Measurements from ENCODE around the gene VTI1B.

Gene VTI1B

DNA sequence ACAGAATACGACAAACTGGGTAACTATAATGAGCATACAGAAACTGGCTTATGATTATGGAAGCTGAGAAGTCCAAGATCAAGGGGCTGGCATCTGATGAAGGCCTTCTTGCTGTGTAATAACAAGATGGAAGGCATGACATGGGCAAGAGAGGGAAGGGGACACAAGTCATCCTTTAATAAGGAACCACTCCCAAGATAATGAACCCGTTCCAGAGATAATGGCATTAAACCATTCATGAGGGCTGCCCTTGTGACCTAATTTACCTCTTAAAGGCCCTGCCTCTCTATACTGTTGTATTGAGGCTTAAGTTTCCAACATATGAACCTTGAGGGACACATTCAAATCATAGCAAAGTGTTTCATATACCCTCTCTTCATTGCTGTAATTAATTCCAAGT lies 4.6 kb upstream of the VTI1B start:
- no peak for DNase-seq (ENCODE audit: low read depth in 2 of 2)

DNA sequence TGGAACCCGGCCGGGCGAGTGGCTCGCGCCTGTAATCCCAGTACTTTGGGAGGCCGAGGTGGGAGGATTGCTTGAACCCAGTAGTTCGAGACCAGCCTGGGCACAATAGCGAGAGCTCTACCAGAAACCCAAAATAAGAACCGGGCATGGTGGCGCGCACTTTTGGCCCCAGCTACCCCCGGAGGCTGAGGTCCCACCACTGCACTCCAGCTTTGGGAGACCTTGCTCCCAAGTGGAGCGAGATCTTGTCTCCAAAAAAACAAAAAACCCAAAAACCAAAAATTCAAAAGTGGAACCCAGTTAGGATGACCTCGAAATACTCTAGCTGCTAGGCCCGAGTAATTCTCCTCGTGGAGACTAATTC lies 769 bp upstream of the VTI1B start:
- DNase-seq (ENCODE audit: low read depth in 2 of 2), result no peak

DNA sequence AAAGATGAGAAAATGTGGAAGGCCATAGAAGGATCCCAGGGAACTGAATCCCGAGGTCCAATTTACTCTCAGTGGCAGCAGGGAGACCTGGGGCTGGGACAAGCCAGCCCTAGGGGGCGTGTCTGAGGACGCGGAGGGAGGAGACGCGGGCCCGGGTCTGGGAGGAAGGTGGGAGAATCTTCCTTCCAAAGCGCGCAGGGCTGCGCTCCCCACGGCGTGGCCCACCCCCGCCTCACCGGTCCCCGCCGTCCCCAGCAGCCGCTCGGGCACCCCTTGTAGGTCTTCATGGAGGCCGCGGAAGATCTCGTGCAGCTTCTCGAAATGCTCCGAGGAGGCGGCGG lies 323 bp downstream of the VTI1B start:
- DNase-seq (ENCODE audit: low read depth in 2 of 2), result no peak

DNA sequence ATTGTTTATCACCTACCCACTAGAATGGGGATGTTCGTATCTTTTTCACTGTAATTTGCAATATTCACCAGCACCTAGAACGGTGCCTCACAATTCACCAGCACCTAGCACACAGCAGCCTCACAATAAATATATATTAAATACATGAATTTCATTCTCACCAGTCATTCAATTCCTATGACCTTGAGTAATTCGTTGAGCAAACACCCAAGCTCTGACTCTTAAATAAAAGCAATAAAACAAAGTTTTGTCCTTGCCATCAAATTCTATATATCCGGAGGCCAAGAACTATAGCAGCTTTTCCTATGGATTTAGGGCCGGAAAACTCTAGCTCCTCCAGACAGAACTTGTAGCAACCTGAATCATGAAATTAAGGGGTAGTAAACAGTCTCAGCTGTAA lies 981 bp downstream of the VTI1B start:
- no peak for DNase-seq (ENCODE audit: low read depth in 2 of 2)

DNA sequence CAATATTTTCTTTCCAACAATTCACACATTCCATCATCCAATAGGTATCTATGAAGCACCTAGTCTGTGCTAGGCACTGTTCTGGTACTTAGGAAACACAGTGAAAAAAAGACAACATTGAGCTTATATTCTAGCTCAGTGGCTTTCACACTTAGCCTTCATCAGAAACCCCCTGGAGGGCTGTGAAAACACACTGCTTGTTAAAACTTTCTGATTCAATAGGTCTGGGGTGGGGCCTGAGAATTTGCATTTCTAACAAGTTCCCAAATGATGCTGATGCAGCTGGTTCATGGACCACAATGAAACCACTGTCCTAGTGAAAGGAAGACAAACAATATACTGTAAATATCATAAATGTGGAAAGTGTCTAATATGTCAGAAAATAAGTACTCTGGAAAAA lies 5.9 kb downstream of the VTI1B start:
- DNase-seq (ENCODE audit: low read depth in 2 of 2), result no peak

DNA sequence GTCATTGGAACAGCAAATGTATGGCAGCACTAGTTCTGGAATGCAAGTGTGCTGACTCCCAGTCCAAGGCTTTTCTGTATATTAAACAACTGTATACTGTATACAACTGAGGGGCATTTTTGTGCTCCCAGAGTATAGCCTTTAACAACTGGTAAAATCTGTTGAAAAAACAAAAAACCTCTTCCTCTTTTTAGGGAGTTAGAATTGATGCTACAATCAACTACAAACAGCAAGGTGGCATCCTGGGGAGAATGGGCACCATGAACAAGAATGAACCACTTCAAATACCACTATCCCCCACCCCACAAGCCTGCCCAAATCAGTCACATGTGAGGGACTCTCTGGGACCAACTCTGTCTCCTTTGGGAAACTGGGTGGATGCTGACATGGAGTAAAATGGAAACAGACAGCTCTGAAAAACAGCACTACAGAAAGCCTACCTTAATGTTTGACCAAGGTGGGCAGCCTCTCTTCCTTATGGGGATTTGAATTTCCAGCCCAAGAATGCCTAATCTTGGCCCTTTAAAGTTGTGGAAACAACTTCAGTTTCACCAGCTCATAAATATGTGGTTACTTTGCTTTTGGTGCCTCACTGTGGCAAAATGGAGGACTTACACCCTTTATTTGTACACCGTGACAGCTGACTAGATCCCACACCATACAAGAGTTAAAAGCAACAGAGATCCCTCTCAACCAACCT lies 7.5 kb downstream of the VTI1B start:
- no peak for DNase-seq (ENCODE audit: low read depth in 2 of 2)

DNA sequence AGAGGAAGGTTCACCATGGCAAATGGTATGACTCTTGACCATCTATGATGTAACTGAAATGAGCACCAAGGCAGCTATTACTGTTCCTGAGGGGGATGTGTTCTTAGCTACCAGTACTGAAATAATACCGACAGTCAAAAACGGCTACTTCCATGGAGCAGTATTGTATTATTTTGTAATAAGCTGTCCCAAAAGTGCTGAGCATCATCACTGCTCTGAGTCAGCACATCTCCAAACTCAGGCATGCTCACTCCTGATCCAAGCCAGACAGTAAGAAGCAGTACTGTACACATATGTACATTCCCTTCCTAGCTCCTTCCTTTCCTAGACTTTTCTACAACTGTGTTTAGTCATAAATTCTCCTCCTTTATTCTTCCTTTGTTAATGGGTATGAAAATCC lies 8.6 kb downstream of the VTI1B start:
- no peak for DNase-seq (ENCODE audit: low read depth in 2 of 2)

DNA sequence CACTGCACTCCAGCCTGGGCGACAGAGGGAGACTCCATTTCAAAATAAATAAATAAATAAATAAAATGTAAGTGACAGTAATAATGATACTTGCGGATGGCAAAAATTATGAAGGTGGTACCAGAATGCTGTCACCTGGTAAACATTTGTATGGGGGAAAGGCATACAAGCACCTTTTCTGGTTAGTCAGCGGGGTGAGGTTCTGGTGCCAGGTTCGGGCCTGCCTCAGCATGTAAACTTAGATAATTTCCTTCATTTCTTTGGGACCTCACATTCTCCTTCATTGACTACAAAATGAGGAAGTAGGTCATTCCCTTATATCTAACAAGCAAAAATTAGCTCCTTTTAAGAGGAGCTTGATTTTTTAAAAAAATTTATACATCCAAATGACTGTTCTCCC lies 10.8 kb downstream of the VTI1B start:
- DNase-seq (ENCODE audit: low read depth in 2 of 2), result no peak

DNA sequence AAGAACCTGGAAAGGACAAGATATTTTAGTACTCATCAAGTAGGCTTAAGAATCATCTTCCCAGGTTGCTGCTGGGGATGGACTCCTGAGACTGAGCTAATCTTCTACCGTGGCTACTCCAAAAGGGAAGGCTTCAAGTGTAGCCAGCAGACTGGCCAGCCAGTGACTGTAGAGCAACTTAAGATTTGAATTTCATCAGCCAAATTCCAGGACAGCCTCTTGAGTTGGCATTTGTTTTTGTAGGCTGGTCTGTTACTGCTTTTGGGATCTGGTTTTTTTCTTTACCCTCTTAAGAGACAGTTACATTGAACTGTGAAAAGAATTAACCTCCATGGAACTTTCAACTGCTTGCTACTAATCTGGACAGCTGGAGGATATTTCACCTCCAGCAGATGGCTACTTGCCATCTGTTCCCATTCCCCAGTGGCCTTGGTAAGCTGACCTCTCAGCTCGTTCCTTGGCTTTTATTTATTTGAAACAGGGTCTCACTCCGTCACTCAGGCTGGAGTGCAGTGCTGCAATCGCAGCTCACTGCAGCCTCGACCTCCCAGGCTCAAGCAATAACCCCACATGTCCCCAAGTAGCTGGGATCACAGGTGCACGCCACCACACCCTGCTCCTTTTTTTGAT lies 20.7 kb downstream of the VTI1B start:
- no peak for DNase-seq (ENCODE audit: low read depth in 2 of 2)

DNA sequence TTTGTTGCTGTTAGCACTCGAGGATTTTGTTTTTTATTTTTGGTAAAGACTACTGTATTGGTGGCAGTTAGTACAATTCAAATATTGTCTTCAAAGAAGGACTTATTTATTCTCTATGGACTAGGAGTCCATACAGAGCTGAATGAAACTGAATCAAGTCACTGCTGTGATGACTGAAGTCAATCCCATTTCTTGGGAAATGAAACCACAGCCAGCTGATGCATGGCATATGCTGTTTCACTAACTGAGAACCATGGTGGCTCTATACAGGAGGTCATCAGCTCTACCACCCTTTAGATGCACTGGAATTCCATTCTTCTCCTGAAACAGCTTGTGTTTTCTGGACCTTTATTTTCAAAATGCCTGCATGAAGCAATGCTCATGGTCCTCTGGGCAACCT lies 22.2 kb downstream of the VTI1B start:
- no peak for DNase-seq (ENCODE audit: low read depth in 2 of 2)

DNA sequence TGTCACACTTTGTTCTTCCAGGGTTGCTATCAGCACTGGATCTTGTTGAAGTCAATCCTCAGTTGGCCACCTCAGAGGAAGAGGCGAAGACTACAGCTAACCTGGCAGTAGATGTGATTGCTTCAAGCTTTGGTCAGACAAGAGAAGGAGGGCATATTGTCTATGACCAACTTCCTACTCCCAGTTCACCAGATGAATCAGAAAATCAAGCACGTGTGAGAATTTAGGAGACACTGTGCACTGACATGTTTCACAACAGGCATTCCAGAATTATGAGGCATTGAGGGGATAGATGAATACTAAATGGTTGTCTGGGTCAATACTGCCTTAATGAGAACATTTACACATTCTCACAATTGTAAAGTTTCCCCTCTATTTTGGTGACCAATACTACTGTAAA lies 23.7 kb downstream of the VTI1B start:
- DNase-seq (ENCODE audit: low read depth in 2 of 2), result no peak

DNA sequence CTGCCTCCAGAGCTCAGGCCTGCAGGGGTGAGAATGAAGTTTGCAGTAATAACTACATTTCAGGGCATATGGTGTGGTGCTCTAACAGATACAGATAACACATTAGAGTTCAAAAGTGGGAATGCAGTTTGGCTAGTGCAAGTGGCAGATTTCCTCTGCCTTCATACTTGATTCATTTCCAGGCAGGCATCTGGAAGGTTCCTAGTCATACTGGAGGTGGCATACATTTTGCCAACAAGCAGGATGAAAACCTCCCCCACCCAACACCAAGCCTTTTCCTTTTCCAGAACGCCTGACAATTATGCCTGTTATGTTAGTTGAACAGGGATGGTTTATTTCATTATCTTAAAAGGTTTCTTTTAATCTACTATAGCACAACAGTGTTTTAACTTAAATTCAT lies 24.3 kb downstream of the VTI1B start:
- DNase-seq (ENCODE audit: low read depth in 2 of 2), result no peak

DNA sequence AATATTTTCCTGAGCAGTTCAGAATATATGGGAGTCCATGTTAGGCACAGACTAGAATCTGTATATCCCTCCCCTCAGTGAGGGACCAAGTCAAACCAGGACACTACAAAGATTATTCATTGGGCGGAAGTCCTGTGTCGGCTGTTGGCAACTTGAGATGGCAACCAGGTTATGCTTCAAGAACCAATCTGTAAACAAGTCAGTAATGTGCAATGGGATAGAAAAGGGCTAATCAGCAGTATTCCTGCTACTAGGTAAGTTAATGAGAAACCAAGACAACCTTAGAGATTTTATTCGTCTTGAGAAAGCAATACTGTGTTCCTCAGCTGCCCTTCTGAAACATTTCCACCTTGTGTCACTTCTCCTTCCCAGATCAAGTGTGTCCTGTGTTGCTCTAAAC lies 28.3 kb downstream of the VTI1B start:
- DNase-seq (ENCODE audit: low read depth in 2 of 2), result no peak

DNA sequence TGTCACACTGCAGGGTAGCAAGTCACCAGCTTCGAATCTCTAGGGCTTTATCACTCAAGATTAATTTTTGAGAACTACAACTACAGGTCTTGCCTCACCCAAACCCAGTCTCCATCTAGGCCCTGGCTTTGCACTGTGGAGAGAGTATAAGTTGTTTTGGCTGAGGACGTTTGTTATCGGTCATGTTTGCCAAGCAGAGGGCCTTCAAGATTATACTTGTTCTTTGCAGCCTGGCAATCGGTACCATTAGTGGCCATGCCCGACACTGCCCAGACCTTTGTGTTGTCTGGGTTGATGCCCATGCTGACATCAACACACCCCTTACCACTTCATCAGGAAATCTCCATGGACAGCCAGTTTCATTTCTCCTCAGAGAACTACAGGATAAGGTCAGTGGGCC lies 29.0 kb downstream of the VTI1B start:
- no peak for DNase-seq (ENCODE audit: low read depth in 2 of 2)

DNA sequence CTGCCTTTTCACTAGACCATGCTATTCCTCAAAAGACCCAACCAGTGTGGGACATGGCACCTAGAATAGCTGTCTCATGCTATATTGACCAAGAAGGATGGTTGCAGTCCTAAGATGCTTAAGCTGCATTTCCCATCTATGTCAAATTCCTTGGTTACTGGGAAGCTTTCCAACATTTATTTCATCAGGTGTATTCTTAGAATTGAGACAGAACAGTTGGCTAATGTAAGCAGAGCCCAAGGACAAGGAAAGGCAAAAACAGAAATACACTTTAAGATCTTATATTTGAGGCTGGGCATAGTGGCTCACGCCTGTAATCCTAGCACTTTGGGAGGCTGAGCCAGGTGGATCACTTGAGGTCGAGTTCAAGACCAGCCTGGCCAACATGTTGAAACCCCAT lies 30.0 kb downstream of the VTI1B start:
- DNase-seq (ENCODE audit: low read depth in 2 of 2), result no peak

DNA sequence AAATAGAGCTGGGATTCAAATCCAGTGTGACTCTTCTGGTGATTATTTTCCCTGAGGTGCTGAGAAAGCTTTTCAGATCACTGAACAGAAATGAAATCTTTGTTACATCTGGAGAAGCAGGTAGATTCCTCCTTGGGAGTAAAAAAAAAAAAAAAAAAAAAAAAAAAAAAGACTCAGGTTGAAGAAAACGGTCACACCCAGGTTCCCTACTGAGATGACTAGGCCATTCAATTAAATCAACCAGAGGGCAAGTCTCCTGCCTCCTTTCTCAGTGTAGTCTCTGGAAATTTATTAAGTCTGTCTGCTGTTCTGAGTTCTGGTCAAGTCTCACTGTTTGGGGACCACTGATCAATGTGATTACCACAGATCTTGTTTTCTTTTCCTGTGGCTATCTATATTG lies 30.7 kb downstream of the VTI1B start:
- DNase-seq (ENCODE audit: low read depth in 2 of 2), result no peak

DNA sequence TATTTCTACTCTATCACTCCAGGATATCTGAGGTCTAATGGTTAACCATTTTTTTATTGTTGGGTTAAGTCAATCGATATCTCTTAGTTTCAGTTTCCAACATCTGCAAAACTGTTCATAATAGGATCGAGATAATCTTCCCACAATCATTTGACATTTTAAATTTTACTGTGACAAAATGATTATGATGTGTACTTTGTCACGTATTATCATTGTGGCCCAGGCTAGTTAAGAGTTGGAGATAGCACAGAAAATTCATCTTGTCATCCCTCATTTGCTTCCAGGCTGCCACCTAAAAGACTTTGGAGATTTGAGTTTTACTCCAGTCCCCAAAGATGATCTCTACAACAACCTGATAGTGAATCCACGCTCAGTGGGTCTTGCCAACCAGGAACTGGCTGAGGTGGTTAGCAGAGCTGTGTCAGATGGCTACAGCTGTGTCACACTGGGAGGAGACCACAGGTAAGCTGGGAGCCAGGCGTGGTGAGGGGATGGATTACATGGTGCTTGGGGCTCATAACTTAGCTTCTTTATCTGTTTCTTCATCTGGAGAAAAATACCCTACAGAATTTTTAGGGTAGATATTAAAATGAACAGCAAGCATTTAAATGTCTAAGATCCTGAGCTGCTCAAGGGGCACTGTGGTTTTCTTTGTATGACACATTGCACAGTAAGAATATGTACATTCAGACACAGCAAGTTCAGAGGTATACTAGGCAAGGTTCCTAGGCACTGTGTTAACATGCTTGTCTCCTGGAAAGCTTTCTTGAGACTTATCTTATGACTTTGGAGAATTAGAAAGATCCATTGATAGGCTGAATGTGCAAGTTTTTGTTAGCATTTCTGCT lies 32.3 kb downstream of the VTI1B start:
- no peak for DNase-seq (ENCODE audit: low read depth in 2 of 2)

DNA sequence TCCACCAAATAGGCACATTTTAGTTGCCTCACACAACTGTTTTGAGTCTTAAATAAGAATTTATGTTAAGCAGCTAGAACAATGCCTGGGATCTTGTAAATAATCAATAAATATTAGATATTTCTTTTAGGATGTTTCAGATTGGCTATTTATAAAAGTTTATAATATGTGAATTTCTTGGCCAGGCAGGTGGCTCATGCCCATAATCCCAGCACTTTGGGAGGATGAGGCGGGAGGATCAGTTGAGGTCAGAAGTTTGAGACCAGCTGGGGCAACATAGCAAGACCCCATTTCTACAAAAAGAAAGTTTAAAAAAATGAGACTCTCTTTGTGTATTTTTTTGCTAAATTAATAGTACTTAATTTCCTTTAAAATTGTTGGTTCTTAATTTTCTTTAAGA lies 33.0 kb downstream of the VTI1B start:
- DNase-seq (ENCODE audit: low read depth in 2 of 2), result no peak

DNA sequence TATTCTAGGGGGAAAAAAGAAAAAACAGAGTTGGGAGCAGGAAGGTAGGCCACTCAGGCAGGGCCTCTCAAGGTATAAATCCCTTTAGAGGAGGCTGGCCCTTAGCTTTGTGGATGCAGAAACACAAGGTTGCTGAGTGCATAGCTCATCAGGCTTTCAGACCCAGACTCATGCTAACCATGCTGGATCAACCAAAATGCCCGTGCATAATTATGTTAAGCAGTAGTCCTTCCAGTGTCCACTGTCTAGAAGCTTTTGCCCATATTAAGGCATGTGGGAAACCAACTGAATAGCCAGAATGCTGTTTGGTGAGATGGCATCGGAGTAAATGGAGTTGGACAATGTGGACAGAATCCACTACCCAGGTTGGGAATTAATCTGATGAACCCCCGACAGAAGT lies 35.8 kb downstream of the VTI1B start:
- no peak for DNase-seq (ENCODE audit: low read depth in 2 of 2)

DNA sequence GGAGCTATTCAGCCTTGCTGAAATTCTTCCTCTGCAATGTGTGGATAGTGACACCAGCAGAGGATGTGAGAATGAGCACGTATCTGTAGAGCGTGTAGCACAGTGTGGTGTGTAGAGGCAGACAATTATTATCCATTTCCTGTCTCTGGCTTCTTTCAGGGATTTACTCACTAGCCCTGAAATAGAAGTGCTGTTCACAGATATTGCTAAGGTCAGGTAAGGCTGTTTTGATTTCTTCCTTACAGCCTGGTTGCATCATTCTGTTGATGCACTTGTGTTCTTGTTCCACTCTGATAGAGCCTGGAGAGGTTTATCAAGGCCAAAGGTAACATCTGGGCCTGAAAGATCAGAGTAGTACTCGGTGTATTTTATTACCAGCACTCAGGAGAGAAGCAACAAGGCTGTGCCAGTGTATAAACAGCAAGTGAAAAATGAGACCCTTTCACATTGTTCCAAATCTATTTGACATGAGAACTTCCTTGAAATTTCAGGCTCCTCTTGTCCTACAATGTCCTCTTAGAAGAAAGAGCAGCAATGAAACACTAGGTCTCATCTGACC lies 38.0 kb downstream of the VTI1B start:
- DNase-seq (ENCODE audit: low read depth in 2 of 2), result peak in 1 of 2 experiments; percentile 50

DNA sequence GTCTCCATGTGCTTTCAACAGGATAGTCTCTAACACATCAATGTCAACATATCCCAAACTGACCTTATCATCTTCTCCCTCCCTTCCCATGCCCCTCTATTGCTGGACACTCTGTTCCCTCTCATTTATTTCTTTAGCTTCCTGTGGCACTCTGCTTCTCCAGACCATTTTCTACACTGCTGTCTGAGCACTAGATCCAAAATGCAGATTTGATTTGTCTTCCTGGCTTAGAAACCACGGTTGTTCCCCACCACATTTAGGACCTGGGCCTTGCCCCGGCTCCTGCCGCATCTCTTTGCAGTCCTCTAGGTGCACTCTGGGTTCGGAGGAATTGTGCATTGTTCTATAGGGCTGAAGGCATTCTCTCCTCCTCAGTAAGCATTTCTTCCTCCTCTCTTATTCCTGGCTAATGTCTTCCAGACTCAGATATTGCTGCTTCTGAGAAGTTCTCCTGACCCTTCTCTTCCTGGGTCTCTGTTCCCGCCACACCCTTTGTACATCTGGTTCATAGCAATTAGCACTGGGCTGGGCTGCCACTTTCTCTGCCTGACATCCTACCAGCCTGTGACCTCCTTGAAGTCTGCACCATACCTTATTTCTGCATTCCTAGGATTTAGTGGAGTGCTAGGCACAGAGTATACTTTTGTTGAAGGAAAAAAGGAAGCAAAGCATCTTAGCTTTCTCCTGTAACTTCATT lies 40.8 kb downstream of the VTI1B start:
- no peak for DNase-seq (ENCODE audit: low read depth in 2 of 2)

DNA sequence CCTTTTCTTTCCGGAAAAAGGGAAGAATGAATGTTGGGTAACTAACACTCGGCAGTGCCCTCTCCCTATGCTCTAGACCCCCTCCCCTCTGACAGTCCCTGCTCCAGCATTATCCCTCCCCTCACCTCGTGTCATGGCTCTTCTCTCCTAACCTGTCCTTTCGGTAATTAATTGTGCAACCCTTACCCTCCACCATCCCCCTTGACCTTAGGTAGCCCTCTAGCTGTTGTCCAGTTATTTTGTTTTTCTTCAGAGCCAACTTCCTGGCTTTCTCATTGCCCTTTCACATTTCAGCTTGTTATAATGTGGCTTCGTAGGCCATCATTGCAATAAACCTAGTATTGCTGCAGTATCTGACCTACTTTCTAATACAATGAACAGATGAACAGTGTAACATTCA lies 43.5 kb downstream of the VTI1B start:
- DNase-seq (ENCODE audit: low read depth in 2 of 2), result no peak
